Stimulated activated naive B cell treated with anti-CD40 and anti-IgM and Interleukin-4, amounts not matched to agents 10 μg/mL and 1 μg/mL and 100 μg/mL, for 72 hours (primary cell): Measurements from ENCODE around the gene UTY.

Source experiments
- ATAC-seq, 2 donors: fragments of 150-1000 bp; cut with Tn5 transposase; replicated peaks; 2 replicates each; pipeline ENCODE4 v1.10.0; 2021; ENCODE audit warnings: moderate library complexity in 1 of 2
- DNase-seq: peaks from one replicate; pipeline ENCODE4 v3.0.0; 2021
- H3K27ac Mint-ChIP-seq: one replicate; pipeline ENCODE4 v1.8.0; 2022; ENCODE audit warnings: mild to moderate bottlenecking, mixed read lengths
- H3K27me3 Mint-ChIP-seq, 2 donors: one replicate each; pipeline ENCODE4 v1.8.0; 2022; ENCODE audit warnings: mixed read lengths in 2 of 2
- H3K36me3 Mint-ChIP-seq, 2 donors: one replicate each; pipeline ENCODE4 v1.8.0; 2022; ENCODE audit warnings: mixed read lengths in 2 of 2, mild to moderate bottlenecking in 1 of 2
- H3K4me1 Mint-ChIP-seq, 2 donors: one replicate each; pipeline ENCODE4 v1.8.0; 2022; ENCODE audit warnings: mixed read lengths in 2 of 2, mild to moderate bottlenecking in 1 of 2
- H3K4me3 Mint-ChIP-seq, 2 donors: one replicate each; pipeline ENCODE4 v1.8.0; 2022; ENCODE audit warnings: mild to moderate bottlenecking in 2 of 2, mixed read lengths in 2 of 2, moderate library complexity in 1 of 2
- H3K9me3 Mint-ChIP-seq, 2 donors: one replicate each; pipeline ENCODE4 v1.8.0; 2022; ENCODE audit warnings: mixed read lengths in 2 of 2, mild to moderate bottlenecking in 1 of 2

The UTY gene

GRCh38 chrY:13479828-13480227, at the start of gene UTY:
Gene UTY, minus strand, starts transcription at chrY:13480033. Its CDS starts 368 bp downstream, at chrY:13479665.
- no peaks in the 10 kb centered on the region for H3K9me3 Mint-ChIP-seq
- DNase-seq (no peak), ATAC-seq (peak in 1 of 2 donors; percentile 95)
- H3K36me3 Mint-ChIP-seq: peaks cover 0 to 3% of the 10 kb centered on the region in 2 donors
- no peaks in the 10 kb centered on the region for H3K27me3 Mint-ChIP-seq
- peaks cover 0 to 6% of the 10 kb centered on the region in 2 donors for H3K4me1 Mint-ChIP-seq
- no peak within 1 kb of the TSS for H3K27ac Mint-ChIP-seq
- H3K4me3 Mint-ChIP-seq: peak within 1 kb of the TSS in 1 of 2 donors; percentile 89

GRCh38 chrY:13520474-13520873, 40.6 kb upstream of the UTY start:
- H3K9me3 Mint-ChIP-seq: peaks cover 0 to 3% of the 10 kb centered on the region in 2 donors
- peaks cover 0 to 25% of the 10 kb centered on the region in 2 donors for H3K27me3 Mint-ChIP-seq
- no peaks in the 10 kb centered on the region for H3K4me1 Mint-ChIP-seq
- no peaks in the 10 kb centered on the region for H3K36me3 Mint-ChIP-seq
- H3K27ac Mint-ChIP-seq: no peak overlapping the region
- DNase-seq (no peak), ATAC-seq (no peak)
- no peak overlapping the region for H3K4me3 Mint-ChIP-seq

- H3K4me1 Mint-ChIP-seq: no peaks in the 10 kb centered on the region
- no peaks in the 10 kb centered on the region for H3K9me3 Mint-ChIP-seq
- H3K4me3 Mint-ChIP-seq: no peak overlapping the region
- no peak for DNase-seq
- no peaks in the 10 kb centered on the region for H3K27me3 Mint-ChIP-seq
- H3K27ac Mint-ChIP-seq: no peak overlapping the region
- no peak for ATAC-seq
- H3K36me3 Mint-ChIP-seq: no peaks in the 10 kb centered on the region
Observed at GRCh38 chrY:13501215-13501614, 21.4 kb upstream of the UTY start.

- H3K9me3 Mint-ChIP-seq: no peaks in the 10 kb centered on the region
- ATAC-seq (peak in 1 of 2 donors; percentile 38), DNase-seq (no peak)
- H3K27me3 Mint-ChIP-seq: no peaks in the 10 kb centered on the region
- peaks cover 0 to 12% of the 10 kb centered on the region in 2 donors for H3K4me1 Mint-ChIP-seq
- H3K4me3 Mint-ChIP-seq: no peak overlapping the region
- peaks cover 0 to 1% of the 10 kb centered on the region in 2 donors for H3K36me3 Mint-ChIP-seq
- H3K27ac Mint-ChIP-seq: no peak overlapping the region
Observed at GRCh38 chrY:13493737-13494136, 13.9 kb upstream of the UTY start.

- Mint-ChIP-seq H3K27ac (no peak overlapping the region), H3K27me3 (no peaks in the 10 kb centered on the region), H3K9me3 (no peaks in the 10 kb centered on the region), H3K4me1 (peaks cover 0 to 14% of the 10 kb centered on the region in 2 donors), H3K4me3 (no peak overlapping the region), H3K36me3 (peaks cover 0 to 1% of the 10 kb centered on the region in 2 donors)
- ATAC-seq: no peak
- no peak for DNase-seq
Observed at GRCh38 chrY:13492408-13492807, 12.6 kb upstream of the UTY start.

- Mint-ChIP-seq H3K36me3 (peaks cover 0 to 1% of the 10 kb centered on the region in 2 donors), H3K27me3 (no peaks in the 10 kb centered on the region), H3K27ac (no peak overlapping the region), H3K4me3 (no peak overlapping the region), H3K4me1 (peaks cover 0 to 14% of the 10 kb centered on the region in 2 donors), H3K9me3 (no peaks in the 10 kb centered on the region)
- DNase-seq: no peak
- ATAC-seq: no peak
Observed at GRCh38 chrY:13488738-13489137, 8.9 kb upstream of the UTY start.

GRCh38 chrY:13479121-13479711, 617 bp downstream of the UTY start:
- H3K36me3 Mint-ChIP-seq: peaks cover 0 to 4% of the 10 kb centered on the region in 2 donors
- no peaks in the 10 kb centered on the region for H3K9me3 Mint-ChIP-seq
- DNase-seq: no peak
- H3K4me1 Mint-ChIP-seq: peaks cover 0 to 11% of the 10 kb centered on the region in 2 donors
- no peak overlapping the region for H3K27ac Mint-ChIP-seq
- ATAC-seq: peak in 1 of 2 donors; percentile 66
- peak overlapping the region in 1 of 2 donors; percentile 89 for H3K4me3 Mint-ChIP-seq
- no peaks in the 10 kb centered on the region for H3K27me3 Mint-ChIP-seq

- Mint-ChIP-seq H3K4me1 (peaks cover 0 to 14% of the 10 kb centered on the region in 2 donors), H3K9me3 (no peaks in the 10 kb centered on the region), H3K4me3 (peak overlapping the region in 1 of 2 donors; percentile 89), H3K27ac (no peak overlapping the region), H3K27me3 (no peaks in the 10 kb centered on the region), H3K36me3 (peaks cover 0 to 6% of the 10 kb centered on the region in 2 donors)
- ATAC-seq (peak in 1 of 2 donors; percentile 53), DNase-seq (no peak)
Observed at GRCh38 chrY:13478126-13478785, 1.6 kb downstream of the UTY start.

- Mint-ChIP-seq H3K4me1 (peaks cover 0 to 11% of the 10 kb centered on the region in 2 donors), H3K4me3 (no peak overlapping the region), H3K27ac (no peak overlapping the region), H3K36me3 (peaks cover 0 to 6% of the 10 kb centered on the region in 2 donors), H3K27me3 (no peaks in the 10 kb centered on the region), H3K9me3 (no peaks in the 10 kb centered on the region)
- no peak for ATAC-seq
- no peak for DNase-seq
Observed at GRCh38 chrY:13474997-13475396, 4.8 kb downstream of the UTY start.

- no peak for DNase-seq
- H3K27me3 Mint-ChIP-seq: no peaks in the 10 kb centered on the region
- H3K27ac Mint-ChIP-seq: no peak overlapping the region
- H3K9me3 Mint-ChIP-seq: no peaks in the 10 kb centered on the region
- peaks cover 0 to 8% of the 10 kb centered on the region in 2 donors for H3K36me3 Mint-ChIP-seq
- H3K4me3 Mint-ChIP-seq: no peak overlapping the region
- H3K4me1 Mint-ChIP-seq: peaks cover 0 to 28% of the 10 kb centered on the region in 2 donors
- no peak for ATAC-seq
Observed at GRCh38 chrY:13451572-13451971, 28.3 kb downstream of the UTY start.

- no peak overlapping the region for H3K4me3 Mint-ChIP-seq
- no peak overlapping the region for H3K27ac Mint-ChIP-seq
- peaks cover 0 to 26% of the 10 kb centered on the region in 2 donors for H3K4me1 Mint-ChIP-seq
- H3K27me3 Mint-ChIP-seq: no peaks in the 10 kb centered on the region
- peaks cover 0 to 6% of the 10 kb centered on the region in 2 donors for H3K36me3 Mint-ChIP-seq
- no peaks in the 10 kb centered on the region for H3K9me3 Mint-ChIP-seq
- no peak for DNase-seq
- ATAC-seq: no peak
Observed at GRCh38 chrY:13450596-13451130, 29.2 kb downstream of the UTY start.

- Mint-ChIP-seq H3K27ac (no peak overlapping the region), H3K9me3 (no peaks in the 10 kb centered on the region), H3K27me3 (no peaks in the 10 kb centered on the region), H3K4me1 (no peaks in the 10 kb centered on the region), H3K36me3 (peaks cover 0 to 10% of the 10 kb centered on the region in 2 donors), H3K4me3 (no peak overlapping the region)
- DNase-seq (no peak), ATAC-seq (no peak)
Observed at GRCh38 chrY:13445566-13445965, 34.3 kb downstream of the UTY start.

- H3K4me1 Mint-ChIP-seq: no peaks in the 10 kb centered on the region
- H3K36me3 Mint-ChIP-seq: peaks cover 0 to 8% of the 10 kb centered on the region in 2 donors
- H3K27me3 Mint-ChIP-seq: no peaks in the 10 kb centered on the region
- H3K27ac Mint-ChIP-seq: no peak overlapping the region
- no peak for DNase-seq
- no peak for ATAC-seq
- H3K9me3 Mint-ChIP-seq: no peaks in the 10 kb centered on the region
- no peak overlapping the region for H3K4me3 Mint-ChIP-seq
Observed at GRCh38 chrY:13443146-13443545, 36.7 kb downstream of the UTY start.

GRCh38 chrY:13440811-13441210, 39.0 kb downstream of the UTY start:
- peaks cover 0 to 12% of the 10 kb centered on the region in 2 donors for H3K36me3 Mint-ChIP-seq
- DNase-seq (no peak), ATAC-seq (no peak)
- no peaks in the 10 kb centered on the region for H3K27me3 Mint-ChIP-seq
- no peak overlapping the region for H3K4me3 Mint-ChIP-seq
- H3K4me1 Mint-ChIP-seq: peaks cover 0 to 18% of the 10 kb centered on the region in 2 donors
- no peaks in the 10 kb centered on the region for H3K9me3 Mint-ChIP-seq
- H3K27ac Mint-ChIP-seq: no peak overlapping the region
